MM.1S (cell line): ENCODE results near the gene SPIRE2.

Experiments
- EZH2phosphoT487 ChIP-seq: fragments of 300-600 bp; sonication (generic); IDR thresholded peaks from 2 replicates; pipeline ENCODE4 v1.6.1; 2018; ENCODE audit warnings: antibody characterized with exemption, low read length
- TF ChIP-seq, protein P1 (sequence below): fragments of 300-600 bp; sonication (generic); IDR thresholded peaks from 2 replicates; pipeline ENCODE4 v1.5.1; 2016; ENCODE audit warnings: antibody characterized with exemption, low read length, mixed read lengths

DNA sequence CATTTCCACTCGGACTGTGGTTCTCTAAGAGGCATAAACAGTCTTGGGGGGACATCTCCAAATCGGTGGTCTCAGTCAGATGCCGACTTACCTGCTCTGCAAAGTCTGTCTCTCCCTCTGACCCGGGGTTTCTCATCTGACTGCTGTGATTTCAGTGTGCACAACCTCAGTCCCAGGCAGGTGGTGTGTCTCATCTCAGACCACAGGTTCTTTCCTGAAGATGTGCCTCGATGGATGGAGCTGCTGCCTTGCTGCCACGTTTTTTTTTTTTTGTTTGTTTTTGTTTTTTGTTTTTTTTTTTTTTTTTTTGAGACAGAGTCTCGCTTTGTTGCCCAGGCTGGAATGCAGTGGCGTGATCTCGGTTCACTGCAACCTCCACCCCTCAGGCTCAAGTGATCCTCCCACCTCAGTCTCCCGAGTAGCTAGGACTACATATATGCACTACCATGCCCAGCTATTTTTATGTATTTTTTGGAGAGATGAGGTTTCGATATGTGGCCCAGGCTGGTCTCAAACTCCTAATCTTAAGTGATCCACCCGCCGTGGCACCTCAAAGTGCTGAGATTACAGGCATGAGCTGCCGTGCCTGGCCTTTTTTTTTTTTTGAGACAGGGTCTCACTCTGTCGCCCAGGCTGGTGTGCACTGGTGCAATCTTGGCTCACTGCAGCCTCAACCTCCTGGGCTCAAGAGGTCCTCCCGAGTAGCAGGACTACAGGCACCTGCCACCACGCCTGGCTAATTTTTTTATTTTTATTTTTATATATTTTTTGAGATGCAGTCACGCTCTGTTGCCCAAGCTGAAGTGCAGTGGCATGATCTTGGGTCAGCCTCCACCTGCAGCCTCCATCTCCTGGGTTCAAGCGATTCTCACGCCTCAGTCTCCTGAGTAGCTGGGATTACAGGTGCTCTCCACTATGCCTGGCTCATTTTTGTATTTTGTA lies 15.4 kb downstream of the SPIRE2 start:
- TF ChIP-seq, protein P1, sequence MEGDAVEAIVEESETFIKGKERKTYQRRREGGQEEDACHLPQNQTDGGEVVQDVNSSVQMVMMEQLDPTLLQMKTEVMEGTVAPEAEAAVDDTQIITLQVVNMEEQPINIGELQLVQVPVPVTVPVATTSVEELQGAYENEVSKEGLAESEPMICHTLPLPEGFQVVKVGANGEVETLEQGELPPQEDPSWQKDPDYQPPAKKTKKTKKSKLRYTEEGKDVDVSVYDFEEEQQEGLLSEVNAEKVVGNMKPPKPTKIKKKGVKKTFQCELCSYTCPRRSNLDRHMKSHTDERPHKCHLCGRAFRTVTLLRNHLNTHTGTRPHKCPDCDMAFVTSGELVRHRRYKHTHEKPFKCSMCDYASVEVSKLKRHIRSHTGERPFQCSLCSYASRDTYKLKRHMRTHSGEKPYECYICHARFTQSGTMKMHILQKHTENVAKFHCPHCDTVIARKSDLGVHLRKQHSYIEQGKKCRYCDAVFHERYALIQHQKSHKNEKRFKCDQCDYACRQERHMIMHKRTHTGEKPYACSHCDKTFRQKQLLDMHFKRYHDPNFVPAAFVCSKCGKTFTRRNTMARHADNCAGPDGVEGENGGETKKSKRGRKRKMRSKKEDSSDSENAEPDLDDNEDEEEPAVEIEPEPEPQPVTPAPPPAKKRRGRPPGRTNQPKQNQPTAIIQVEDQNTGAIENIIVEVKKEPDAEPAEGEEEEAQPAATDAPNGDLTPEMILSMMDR, result no peak
- no peak for TF ChIP-seq EZH2phosphoT487
